ENCODE data around the gene JARID2. TPM values are rescaled to one million over a fixed set of nuclear protein-coding genes. Genes with fewer than 3 reads are reported as not detected.

JARID2 gene
- total and polyA plus RNA-seq, 10 of the 15 experiments (the other 5 are each of a cell fraction or from before 2014, with no cell fraction given): 4.2 to 21.6 (median 11.7) TPM

DNA sequence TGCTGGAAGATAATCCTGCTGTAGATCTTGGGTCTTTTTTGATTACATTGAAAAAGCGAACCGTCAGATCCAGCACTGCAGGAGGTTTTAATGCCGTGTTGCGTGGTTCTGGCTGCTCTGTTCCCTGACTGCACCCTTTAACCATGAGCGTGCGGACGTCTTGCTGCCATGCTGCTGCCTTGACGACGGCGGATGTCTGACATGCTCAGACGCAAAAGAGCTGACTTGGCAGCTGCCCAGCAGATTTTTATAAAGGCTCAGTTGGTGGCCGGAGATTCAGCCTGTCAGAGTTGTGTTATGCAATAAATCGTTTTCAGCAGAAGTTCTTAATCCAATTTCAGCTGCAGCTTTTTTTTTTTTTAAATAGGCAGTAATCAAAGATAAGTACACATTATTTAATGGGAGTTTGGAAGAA, 119.4 kb downstream of the JARID2 start:
- SMC1A ChIA-PET (ENCODE audit: uncharacterized antibody, unreplicated experiment): interaction anchor here (0.6 kb wide), 2 partner anchors 13 to 38 kb away, joined by 3 read pairs; no protein-coding TSS in a partner anchor
- DNase-seq (ENCODE audit: low read depth, low spot score) (no peak), FAIRE-seq (no peak), ATAC-seq (no peak)
- TF ChIP-seq STAT1 (conservative IDR thresholded peaks at IDR 0.05): no peak
- peak; percentile 60; the same call in 1 of the 2 replicates for TF ChIP-seq YY1 (IDR thresholded peaks at IDR 0.05; ENCODE audit: low read depth, low read length)
- no TSS peak for BruUV-seq (replicated peaks)
- H3K9ac ChIP-seq (ENCODE audit: control insufficient read depth, insufficient read depth, low read length): peak overlapping the region; percentile 30; the same call in 1 of the 2 replicates
- H3K36me3 ChIP-seq (ENCODE audit: control insufficient read depth in 2 of 2, insufficient read depth in 2 of 2, low read length in 1 of 2): peaks cover 0 to 3% of the 10 kb centered on the region in 2 experiments; a peak in 1 of 4 replicates
- peak overlapping the region; percentile 54; the same call in 1 of the 2 replicates for H3K4me2 ChIP-seq (ENCODE audit: control insufficient read depth, insufficient read depth)
- peaks cover 99% of the 10 kb centered on the region for H3K79me2 ChIP-seq (ENCODE audit: control insufficient read depth, insufficient read depth, low read length)
- H3K9me3 ChIP-seq (replicated peaks; ENCODE audit: control insufficient read depth, insufficient read depth, low read length): no peaks in the 10 kb centered on the region
- H3K27ac ChIP-seq (ENCODE audit: control insufficient read depth, insufficient read depth): peak overlapping the region; percentile 87; the same call in 1 of the 2 replicates
- CTCF ChIA-PET: no interaction called here
- no peak overlapping the region for H2AFZ ChIP-seq (ENCODE audit: control insufficient read depth, low read depth, low read length)
- in situ Hi-C loops (cut with MboI) (no loop called here), intact Hi-C loops (cut with micrococcal nuclease; ENCODE audit: unreplicated experiment) (no loop called here)
- H4K20me1 ChIP-seq (ENCODE audit: control insufficient read depth, insufficient read depth): no peaks in the 10 kb centered on the region
- WGBS (ENCODE audit: insufficient coverage, insufficient replicate concordance, low lambda C conversion rate, missing lambda C conversion rate): 93% methylated on average over 13 of the region's 13 CpGs
- no peaks in the 10 kb centered on the region for H3K27me3 ChIP-seq (replicated peaks in 1 of 2; ENCODE audit: control insufficient read depth in 2 of 2, insufficient read depth in 2 of 2, low read length in 1 of 2)
- H3K4me1 ChIP-seq (ENCODE audit: control insufficient read depth, insufficient read depth, low read length): peaks cover 56% of the 10 kb centered on the region
- POLR2A ChIA-PET: interaction anchor here (0.9 kb wide), 1 partner anchor 22 kb away, joined by 3 read pairs; no protein-coding TSS in a partner anchor
- RAD21 ChIA-PET (ENCODE audit: unreplicated experiment): no interaction called here
- peak overlapping the region; percentile 14; the same call in 1 of the 2 replicates for H3K4me3 ChIP-seq

- DNase-seq (ENCODE audit: low read depth, low spot score) (no peak), ATAC-seq (no peak), FAIRE-seq (no peak)
- CTCF ChIA-PET: no interaction called here
- no TSS peak for BruUV-seq (replicated peaks)
- in situ Hi-C loops (cut with MboI): no loop called here
- POLR2A ChIA-PET: interaction anchor here (0.8 kb wide), 1 partner anchor 18 kb away, joined by 3 read pairs; no protein-coding TSS in a partner anchor
- Histone ChIP-seq H3K9me3 (replicated peaks; ENCODE audit: control insufficient read depth, insufficient read depth, low read length) (no peaks in the 10 kb centered on the region), H3K4me1 (ENCODE audit: control insufficient read depth, insufficient read depth, low read length) (peaks cover 49% of the 10 kb centered on the region), H3K36me3 (ENCODE audit: control insufficient read depth in 2 of 2, insufficient read depth in 2 of 2, low read length in 1 of 2) (peaks cover 0 to under 1% of the 10 kb centered on the region in 2 experiments; a peak in 1 of 4 replicates), H3K79me2 (ENCODE audit: control insufficient read depth, insufficient read depth, low read length) (peaks cover 97% of the 10 kb centered on the region), H4K20me1 (ENCODE audit: control insufficient read depth, insufficient read depth) (no peaks in the 10 kb centered on the region), H3K9ac (ENCODE audit: control insufficient read depth, insufficient read depth, low read length) (no peak overlapping the region), H2AFZ (ENCODE audit: control insufficient read depth, low read depth, low read length) (no peak overlapping the region), H3K27me3 (replicated peaks in 1 of 2; ENCODE audit: control insufficient read depth in 2 of 2, insufficient read depth in 2 of 2, low read length in 1 of 2) (no peaks in the 10 kb centered on the region), H3K4me2 (ENCODE audit: control insufficient read depth, insufficient read depth) (peak overlapping the region; percentile 54), H3K4me3 (no peak overlapping the region), H3K27ac (ENCODE audit: control insufficient read depth, insufficient read depth) (peak overlapping the region; percentile 51; the same call in 1 of the 2 replicates)
- WGBS (ENCODE audit: insufficient coverage, insufficient replicate concordance, low lambda C conversion rate, missing lambda C conversion rate): 73% methylated on average over 6 of the region's 6 CpGs
- SMC1A ChIA-PET (ENCODE audit: uncharacterized antibody, unreplicated experiment): no interaction called here
- RAD21 ChIA-PET (ENCODE audit: unreplicated experiment): interaction anchor here (1.1 kb wide), 1 partner anchor 55 kb away, joined by 4 read pairs; no protein-coding TSS in a partner anchor
- intact Hi-C loops (cut with micrococcal nuclease; ENCODE audit: unreplicated experiment): no loop called here
- TF ChIP-seq HDAC2 (IDR thresholded peaks at IDR 0.05) (no peak), NBN (IDR thresholded peaks at IDR 0.05) (no peak), EGR1 (IDR thresholded peaks at IDR 0.05; ENCODE audit: borderline replicate concordance in 1 of 2, low read depth in 2 of 2, low read length in 2 of 2) (no peak), BMI1 (IDR thresholded peaks at IDR 0.05; ENCODE audit: borderline replicate concordance) (no peak), RAD21 (IDR thresholded peaks at IDR 0.05; ENCODE audit: insufficient read depth, low read depth, low read length) (no peak), POLR2AphosphoS2 (IDR thresholded peaks at IDR 0.05; ENCODE audit: low read depth, low read length) (no peak), RFX5 (IDR thresholded peaks at IDR 0.05; ENCODE audit: low read depth, low read length) (no peak), CTCF (IDR thresholded peaks at IDR 0.05 in 2 of 3, conservative IDR thresholded peaks at IDR 0.05 in 1 of 3; ENCODE audit: control insufficient read depth in 2 of 3, extremely low read depth in 1 of 3, insufficient read depth in 1 of 3, low read depth in 3 of 3, low read length in 3 of 3) (no peak), ATF7 (IDR thresholded peaks at IDR 0.05; ENCODE audit: low read depth) (no peak), BHLHE40 (IDR thresholded peaks at IDR 0.05; ENCODE audit: borderline replicate concordance in 1 of 2, low read depth in 2 of 2, low read length in 1 of 2) (no peak), SREBF1 (IDR thresholded peaks at IDR 0.05; ENCODE audit: low read length) (no peak), ZBED1 (IDR thresholded peaks at IDR 0.05; ENCODE audit: borderline replicate concordance) (no peak), ZNF217 (IDR thresholded peaks at IDR 0.05) (no peak)
These were observed 120.2 kb downstream of the JARID2 start for GRCh38 chr6:15366003-15366535.
